ENCODE data around the gene CIT. TPM values are rescaled to one million over a fixed set of nuclear protein-coding genes. Genes with fewer than 3 reads are reported as not detected.

The CIT gene
- total and polyA plus RNA-seq, 7 experiments from 2014 or later: 0.43 to 69.9 (median 1.7) TPM

DNA sequence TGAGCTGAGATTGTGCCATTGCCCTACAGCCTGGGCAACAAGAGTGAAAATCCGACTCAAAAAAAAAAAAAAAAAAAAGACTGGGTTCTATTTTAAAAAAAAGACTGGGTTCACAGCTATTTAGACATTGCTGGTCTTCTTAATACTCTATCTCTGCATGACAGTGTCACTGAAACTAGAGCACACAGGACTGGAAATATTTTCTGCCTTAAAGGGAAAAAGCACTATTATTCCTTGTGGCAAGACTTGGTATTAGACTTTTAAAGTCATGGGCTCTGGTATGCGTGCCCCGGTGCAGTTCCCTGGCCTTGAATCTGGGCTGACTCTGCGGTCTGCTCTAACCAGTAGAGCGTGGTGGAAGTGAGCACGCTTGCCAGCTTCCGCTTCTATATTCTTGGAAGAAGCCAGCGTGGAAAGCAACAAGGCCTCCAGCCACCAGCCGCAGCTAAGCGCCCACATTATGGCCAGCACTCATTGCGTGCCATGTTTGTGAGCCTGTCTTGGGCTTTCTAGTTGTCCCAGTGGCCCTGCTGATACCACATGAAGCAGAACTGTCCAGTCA is 177.8 kb downstream of the CIT start:
- ATAC-seq (no peak), DNase-seq (no peak)
- Mint-ChIP-seq H3K4me1 (no peaks in the 10 kb centered on the region), H3K27me3 (peaks cover 0 to 3% (median 0%) of the 10 kb centered on the region in 5 donors), H3K36me3 (peaks cover 0 to 14% (median 0%) of the 10 kb centered on the region in 5 donors), H3K9me3 (no peaks in the 10 kb centered on the region), H3K27ac (no peak overlapping the region), H3K4me3 (no peak overlapping the region)
- Histone ChIP-seq H3K27ac (ENCODE audit: low read depth, low read length) (no peak overlapping the region), H3K4me1 (ENCODE audit: control insufficient read depth in 2 of 2, insufficient read depth in 2 of 2, low read length in 2 of 2) (no peaks in the 10 kb centered on the region), H3K27me3 (ENCODE audit: control insufficient read depth in 2 of 2, insufficient read depth in 2 of 2, low read length in 2 of 2) (no peaks in the 10 kb centered on the region), H3K4me3 (ENCODE audit: low read length) (no peak overlapping the region), H3K9me3 (ENCODE audit: control insufficient read depth in 2 of 3, low read length in 3 of 3) (no peaks in the 10 kb centered on the region), H3K36me3 (ENCODE audit: control insufficient read depth in 2 of 3, insufficient read depth in 3 of 3, low read length in 3 of 3) (no peaks in the 10 kb centered on the region)
- intact Hi-C loops (cut with micrococcal nuclease): no loop called here
- POLR2A ChIA-PET: interaction anchor here (0.7 to 1.1 kb wide), 2 partner anchors 13 to 1132 kb away, joined by 3 read pairs; no protein-coding TSS in a partner anchor
- CTCF ChIA-PET: no interaction called here

DNA sequence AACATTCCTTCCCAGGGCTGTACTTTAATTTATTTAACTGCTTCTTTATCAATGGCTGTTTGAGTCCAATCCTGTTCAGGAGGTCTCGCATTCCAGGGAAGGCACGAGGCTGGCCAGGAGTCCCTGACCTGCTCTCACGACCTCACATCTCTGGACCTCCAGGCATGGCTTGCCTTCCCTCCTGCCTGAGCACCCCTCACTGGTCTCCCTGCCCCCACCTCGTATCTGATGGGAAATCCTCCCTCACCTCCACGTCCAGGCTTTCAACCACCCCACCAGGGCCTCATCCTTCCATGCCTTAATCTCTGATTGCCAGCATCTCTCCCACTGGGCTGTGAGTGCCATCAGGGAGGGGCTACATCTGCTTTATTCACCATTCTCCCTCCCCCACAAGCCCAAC is 180.2 kb downstream of the CIT start:
- Mint-ChIP-seq H3K27me3 (peaks cover 0 to 3% (median 0%) of the 10 kb centered on the region in 5 donors), H3K4me1 (no peaks in the 10 kb centered on the region), H3K36me3 (peaks cover 0 to 10% (median 0%) of the 10 kb centered on the region in 5 donors), H3K27ac (no peak overlapping the region), H3K4me3 (no peak overlapping the region), H3K9me3 (no peaks in the 10 kb centered on the region)
- CTCF ChIA-PET: no interaction called here
- POLR2A ChIA-PET: no interaction called here
- Histone ChIP-seq H3K4me3 (ENCODE audit: low read length) (no peak overlapping the region), H3K27ac (ENCODE audit: low read depth, low read length) (no peak overlapping the region), H3K27me3 (ENCODE audit: control insufficient read depth in 2 of 2, insufficient read depth in 2 of 2, low read length in 2 of 2) (no peaks in the 10 kb centered on the region), H3K4me1 (ENCODE audit: control insufficient read depth in 2 of 2, insufficient read depth in 2 of 2, low read length in 2 of 2) (no peaks in the 10 kb centered on the region), H3K36me3 (ENCODE audit: control insufficient read depth in 2 of 3, insufficient read depth in 3 of 3, low read length in 3 of 3) (no peaks in the 10 kb centered on the region), H3K9me3 (ENCODE audit: control insufficient read depth in 2 of 3, low read length in 3 of 3) (no peaks in the 10 kb centered on the region)
- intact Hi-C loops (cut with micrococcal nuclease): no loop called here
- DNase-seq (no peak), ATAC-seq (no peak)

DNA sequence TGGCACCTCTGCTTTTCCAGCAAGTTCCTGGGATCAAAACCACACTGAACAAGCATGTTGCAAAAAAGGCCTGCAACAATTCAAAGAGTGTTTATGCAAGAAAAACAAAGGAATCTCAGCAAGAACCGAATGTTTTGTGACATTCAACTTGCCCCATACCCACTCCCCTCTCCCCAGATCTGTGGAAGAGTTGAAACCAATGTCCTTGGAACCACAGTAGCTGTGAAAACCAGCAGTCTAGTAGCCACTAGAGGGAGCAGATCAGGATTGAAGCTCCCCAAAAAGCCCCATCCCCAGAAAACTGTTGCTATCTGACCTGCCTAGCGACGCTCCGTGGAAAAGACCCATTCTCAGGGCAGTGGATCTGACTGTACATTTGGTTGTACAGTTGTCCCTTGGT is 182.1 kb downstream of the CIT start:
- Histone ChIP-seq H3K27ac (ENCODE audit: low read depth, low read length) (no peak overlapping the region), H3K27me3 (ENCODE audit: control insufficient read depth in 2 of 2, insufficient read depth in 2 of 2, low read length in 2 of 2) (no peaks in the 10 kb centered on the region), H3K9me3 (ENCODE audit: control insufficient read depth in 2 of 3, low read length in 3 of 3) (no peaks in the 10 kb centered on the region), H3K4me1 (ENCODE audit: control insufficient read depth in 2 of 2, insufficient read depth in 2 of 2, low read length in 2 of 2) (no peaks in the 10 kb centered on the region), H3K36me3 (ENCODE audit: control insufficient read depth in 2 of 3, insufficient read depth in 3 of 3, low read length in 3 of 3) (no peaks in the 10 kb centered on the region), H3K4me3 (ENCODE audit: low read length) (no peak overlapping the region)
- Mint-ChIP-seq H3K4me3 (no peak overlapping the region), H3K27ac (no peak overlapping the region), H3K9me3 (no peaks in the 10 kb centered on the region), H3K27me3 (peaks cover 0 to 3% (median 0%) of the 10 kb centered on the region in 5 donors), H3K36me3 (peaks cover 0 to 10% (median 0%) of the 10 kb centered on the region in 5 donors), H3K4me1 (no peaks in the 10 kb centered on the region)
- ATAC-seq (no peak), DNase-seq (no peak)
- ChIA-PET CTCF (no interaction called here), POLR2A (no interaction called here)
- intact Hi-C loops (cut with micrococcal nuclease): no loop called here

DNA sequence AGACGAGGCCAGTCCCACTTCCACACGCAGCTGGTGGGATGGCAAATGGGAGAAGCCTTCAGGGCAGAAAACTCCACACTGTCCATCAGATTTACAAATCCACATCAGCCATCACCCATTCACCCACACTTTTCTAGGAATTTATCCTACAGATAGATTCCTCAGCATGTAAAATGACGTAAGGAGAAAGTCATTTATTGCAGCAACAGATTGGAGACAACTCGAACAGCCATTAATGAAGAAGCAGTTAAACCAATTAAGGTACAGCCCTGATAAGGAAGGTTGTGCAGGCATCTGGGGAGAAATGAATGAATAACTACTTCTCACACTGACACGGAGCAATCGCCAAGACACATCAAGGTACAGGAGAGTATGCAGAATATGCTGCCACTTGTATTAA is 183.0 kb downstream of the CIT start:
- Mint-ChIP-seq H3K27me3 (peaks cover 0 to 3% (median 0%) of the 10 kb centered on the region in 5 donors), H3K36me3 (peaks cover 0 to 10% (median 0%) of the 10 kb centered on the region in 5 donors), H3K4me1 (no peaks in the 10 kb centered on the region), H3K4me3 (no peak overlapping the region), H3K27ac (no peak overlapping the region), H3K9me3 (peaks cover 0 to 1% (median 0%) of the 10 kb centered on the region in 11 donors)
- ChIA-PET POLR2A (no interaction called here), CTCF (no interaction called here)
- intact Hi-C loops (cut with micrococcal nuclease): no loop called here
- DNase-seq (no peak), ATAC-seq (no peak)
- Histone ChIP-seq H3K27ac (ENCODE audit: low read depth, low read length) (no peak overlapping the region), H3K4me1 (ENCODE audit: control insufficient read depth in 2 of 2, insufficient read depth in 2 of 2, low read length in 2 of 2) (no peaks in the 10 kb centered on the region), H3K36me3 (ENCODE audit: control insufficient read depth in 2 of 3, insufficient read depth in 3 of 3, low read length in 3 of 3) (no peaks in the 10 kb centered on the region), H3K4me3 (ENCODE audit: low read length) (no peak overlapping the region), H3K27me3 (ENCODE audit: control insufficient read depth in 2 of 2, insufficient read depth in 2 of 2, low read length in 2 of 2) (no peaks in the 10 kb centered on the region), H3K9me3 (ENCODE audit: control insufficient read depth in 2 of 3, low read length in 3 of 3) (no peaks in the 10 kb centered on the region)

DNA sequence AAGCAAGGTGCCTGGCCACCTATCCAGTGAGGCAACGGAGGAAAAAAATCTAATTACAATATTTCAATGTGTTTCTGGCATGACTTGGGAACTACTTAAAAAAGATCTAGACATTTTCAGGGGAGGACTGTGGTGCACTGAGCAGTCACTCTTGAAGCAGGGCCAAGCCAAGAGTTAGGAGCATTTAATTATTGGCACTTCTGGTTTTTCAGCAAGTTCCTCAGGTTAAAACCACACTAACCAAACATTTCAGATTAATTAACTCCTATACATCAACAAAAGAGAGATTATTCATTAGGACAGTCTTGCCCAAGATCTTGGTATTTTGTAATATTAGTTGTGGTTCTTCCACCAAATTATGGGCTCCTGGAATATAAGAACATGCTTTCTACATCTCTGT is 183.6 kb downstream of the CIT start:
- intact Hi-C loops (cut with micrococcal nuclease): no loop called here
- no peak overlapping the region for H3K27ac Mint-ChIP-seq

DNA sequence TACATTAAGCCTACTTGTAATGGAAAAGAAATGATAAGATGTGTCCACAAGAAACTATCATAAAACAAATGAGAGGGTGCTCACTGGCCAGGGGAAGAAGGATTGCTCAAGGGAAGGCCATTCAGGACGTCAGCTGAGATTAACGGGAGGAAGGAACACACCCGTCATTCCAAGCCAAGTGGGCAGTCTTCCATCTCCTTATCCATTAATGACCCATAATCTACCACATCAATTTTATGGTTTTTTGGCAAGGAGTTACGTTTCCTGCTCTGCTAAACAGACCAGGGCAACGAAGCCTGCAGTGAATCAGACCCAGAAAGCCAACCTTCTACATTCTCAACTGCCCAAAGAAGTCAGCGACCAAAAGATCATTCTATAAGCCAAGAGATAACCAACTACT is 184.1 kb downstream of the CIT start:
- POLR2A ChIA-PET: no interaction called here
- no peak overlapping the region for H3K27ac ChIP-seq (ENCODE audit: low read depth, low read length)
- H3K4me1 ChIP-seq (ENCODE audit: control insufficient read depth in 2 of 2, insufficient read depth in 2 of 2, low read length in 2 of 2): no peaks in the 10 kb centered on the region
- CTCF ChIA-PET: no interaction called here
- Mint-ChIP-seq H3K4me3 (no peak overlapping the region), H3K27ac (no peak overlapping the region), H3K9me3 (peaks cover 0 to 1% (median 0%) of the 10 kb centered on the region in 11 donors), H3K4me1 (no peaks in the 10 kb centered on the region), H3K27me3 (peaks cover 0 to 3% (median 0%) of the 10 kb centered on the region in 5 donors), H3K36me3 (peaks cover 0 to 11% (median 0%) of the 10 kb centered on the region in 5 donors)
- ATAC-seq: no peak
- no peaks in the 10 kb centered on the region for H3K9me3 ChIP-seq (ENCODE audit: control insufficient read depth in 2 of 3, low read length in 3 of 3)
- no peaks in the 10 kb centered on the region for H3K27me3 ChIP-seq (ENCODE audit: control insufficient read depth in 2 of 2, insufficient read depth in 2 of 2, low read length in 2 of 2)
- H3K36me3 ChIP-seq (ENCODE audit: control insufficient read depth in 2 of 3, insufficient read depth in 3 of 3, low read length in 3 of 3): no peaks in the 10 kb centered on the region
- H3K4me3 ChIP-seq (ENCODE audit: low read length): no peak overlapping the region
- no peak for DNase-seq
- intact Hi-C loops (cut with micrococcal nuclease): no loop called here

More for the DNA sequence above, 183.6 kb downstream of the CIT start:
- DNase-seq: no peak
- H3K4me3 Mint-ChIP-seq: no peak overlapping the region
- H3K4me1 Mint-ChIP-seq: no peaks in the 10 kb centered on the region
- no peak for ATAC-seq
- H3K27me3 Mint-ChIP-seq: peaks cover 0 to 3% (median 0%) of the 10 kb centered on the region in 5 donors
- no peaks in the 10 kb centered on the region for H3K4me1 ChIP-seq (ENCODE audit: control insufficient read depth in 2 of 2, insufficient read depth in 2 of 2, low read length in 2 of 2)
- H3K4me3 ChIP-seq (ENCODE audit: low read length): no peak overlapping the region
- no peaks in the 10 kb centered on the region for H3K36me3 ChIP-seq (ENCODE audit: control insufficient read depth in 2 of 3, insufficient read depth in 3 of 3, low read length in 3 of 3)
- peaks cover 0 to 1% (median 0%) of the 10 kb centered on the region in 11 donors for H3K9me3 Mint-ChIP-seq
- ChIA-PET POLR2A (no interaction called here), CTCF (no interaction called here)
- no peaks in the 10 kb centered on the region for H3K9me3 ChIP-seq (ENCODE audit: control insufficient read depth in 2 of 3, low read length in 3 of 3)
- H3K36me3 Mint-ChIP-seq: peaks cover 0 to 10% (median 0%) of the 10 kb centered on the region in 5 donors
- H3K27me3 ChIP-seq (ENCODE audit: control insufficient read depth in 2 of 2, insufficient read depth in 2 of 2, low read length in 2 of 2): no peaks in the 10 kb centered on the region
- H3K27ac ChIP-seq (ENCODE audit: low read depth, low read length): no peak overlapping the region

DNA sequence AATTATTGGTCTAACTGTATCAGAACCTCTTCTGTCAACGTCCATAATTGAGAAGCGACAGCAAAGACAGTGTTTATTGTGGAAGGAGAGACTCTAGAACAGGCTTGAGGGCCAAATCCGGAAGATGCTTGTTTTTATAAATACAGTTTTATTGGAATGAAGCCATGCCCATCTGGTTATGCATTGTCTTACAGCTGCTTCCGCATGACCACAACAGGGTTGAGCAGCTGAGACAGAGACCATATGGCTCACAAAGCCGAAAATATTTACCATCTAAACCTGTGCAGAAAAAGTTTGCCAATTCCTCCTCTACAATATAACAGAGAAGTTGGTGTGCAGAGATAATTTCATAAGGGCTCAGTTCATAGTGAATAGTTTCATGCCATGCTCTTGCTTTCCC is 184.7 kb downstream of the CIT start:
- POLR2A ChIA-PET: no interaction called here
- Histone ChIP-seq H3K4me3 (ENCODE audit: low read length) (no peak overlapping the region), H3K27ac (ENCODE audit: low read depth, low read length) (no peak overlapping the region), H3K36me3 (ENCODE audit: control insufficient read depth in 2 of 3, insufficient read depth in 3 of 3, low read length in 3 of 3) (no peaks in the 10 kb centered on the region), H3K4me1 (ENCODE audit: control insufficient read depth in 2 of 2, insufficient read depth in 2 of 2, low read length in 2 of 2) (no peaks in the 10 kb centered on the region), H3K9me3 (ENCODE audit: control insufficient read depth in 2 of 3, low read length in 3 of 3) (no peaks in the 10 kb centered on the region), H3K27me3 (ENCODE audit: control insufficient read depth in 2 of 2, insufficient read depth in 2 of 2, low read length in 2 of 2) (no peaks in the 10 kb centered on the region)
- Mint-ChIP-seq H3K27ac (no peak overlapping the region), H3K9me3 (peaks cover 0 to 1% (median 0%) of the 10 kb centered on the region in 11 donors), H3K36me3 (peaks cover 0 to 10% (median 0%) of the 10 kb centered on the region in 5 donors), H3K4me1 (no peaks in the 10 kb centered on the region), H3K27me3 (peaks cover 0 to 3% (median 0%) of the 10 kb centered on the region in 5 donors), H3K4me3 (no peak overlapping the region)
- no peak for ATAC-seq
- intact Hi-C loops (cut with micrococcal nuclease): no loop called here
- no peak for DNase-seq
- CTCF ChIA-PET: no interaction called here
